ENCODE results near the gene GPHA2.

GPHA2 gene

GRCh38 chr11:64932324-64932723 is 3.4 kb downstream of the GPHA2 start:
- intact Hi-C loops (cut with DNase I) = no loop called here

GRCh38 chr11:64931290-64931689 is 4.4 kb downstream of the GPHA2 start:
- intact Hi-C loops (cut with DNase I) = no loop called here
- no peak for DNase-seq

More at GRCh38 chr11:64932324-64932723, 3.4 kb downstream of the GPHA2 start:
- no peak for DNase-seq

- no peak for DNase-seq
- intact Hi-C loops (cut with DNase I) = no loop called here
These were observed 5.4 kb downstream of the GPHA2 start for GRCh38 chr11:64930340-64930739.

DNA sequence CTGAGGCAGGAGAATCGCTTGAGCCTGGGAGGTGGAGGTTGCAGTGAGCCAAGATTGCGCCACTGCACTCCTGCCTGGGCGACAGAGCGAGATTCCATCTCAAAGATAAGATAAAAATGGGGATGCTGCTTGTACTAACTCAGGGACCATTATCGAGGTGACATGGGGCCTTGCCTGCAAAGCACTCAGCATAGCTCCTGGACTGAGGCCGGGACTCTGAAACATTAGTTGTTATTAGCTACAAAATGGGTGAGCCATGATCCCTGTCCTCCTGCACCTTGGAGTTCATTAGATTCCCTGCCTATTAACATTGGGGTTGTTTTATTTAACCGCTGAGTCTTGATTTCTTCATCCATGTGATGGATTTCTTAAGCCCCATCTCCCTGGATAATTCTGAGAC is 6.1 kb downstream of the GPHA2 start:
- intact Hi-C loops (cut with DNase I) = loop anchor here (10.0 kb wide), 1 partner anchor 185 kb away; the partner anchor contains the start of genes TM7SF2 and ZNHIT2
- no peak for DNase-seq

GRCh38 chr11:64928957-64929356 is 6.7 kb downstream of the GPHA2 start:
- DNase-seq = no peak
- intact Hi-C loops (cut with DNase I) = loop anchor here (10.0 kb wide), 1 partner anchor 186 kb away; the partner anchor contains the start of genes TM7SF2 and ZNHIT2

GRCh38 chr11:64926689-64927088 is 9.0 kb downstream of the GPHA2 start:
- DNase-seq = no peak
- intact Hi-C loops (cut with DNase I) = loop anchor here (10.0 kb wide), 1 partner anchor 188 kb away; the partner anchor contains the start of genes TM7SF2 and ZNHIT2

GRCh38 chr11:64925536-64926436 is 9.9 kb downstream of the GPHA2 start:
- DNase-seq = no peak
- intact Hi-C loops (cut with DNase I) = loop anchor here (10.0 kb wide), 1 partner anchor 189 kb away; the partner anchor contains the start of genes TM7SF2 and ZNHIT2

GRCh38 chr11:64924910-64925284 is 10.8 kb downstream of the GPHA2 start:
- DNase-seq = peak in 6 of 42 donors; percentile 19 to 54 (median 23)
- intact Hi-C loops (cut with DNase I) = loop anchor here (10.0 kb wide), 1 partner anchor 190 kb away; the partner anchor contains the start of genes TM7SF2 and ZNHIT2

DNA sequence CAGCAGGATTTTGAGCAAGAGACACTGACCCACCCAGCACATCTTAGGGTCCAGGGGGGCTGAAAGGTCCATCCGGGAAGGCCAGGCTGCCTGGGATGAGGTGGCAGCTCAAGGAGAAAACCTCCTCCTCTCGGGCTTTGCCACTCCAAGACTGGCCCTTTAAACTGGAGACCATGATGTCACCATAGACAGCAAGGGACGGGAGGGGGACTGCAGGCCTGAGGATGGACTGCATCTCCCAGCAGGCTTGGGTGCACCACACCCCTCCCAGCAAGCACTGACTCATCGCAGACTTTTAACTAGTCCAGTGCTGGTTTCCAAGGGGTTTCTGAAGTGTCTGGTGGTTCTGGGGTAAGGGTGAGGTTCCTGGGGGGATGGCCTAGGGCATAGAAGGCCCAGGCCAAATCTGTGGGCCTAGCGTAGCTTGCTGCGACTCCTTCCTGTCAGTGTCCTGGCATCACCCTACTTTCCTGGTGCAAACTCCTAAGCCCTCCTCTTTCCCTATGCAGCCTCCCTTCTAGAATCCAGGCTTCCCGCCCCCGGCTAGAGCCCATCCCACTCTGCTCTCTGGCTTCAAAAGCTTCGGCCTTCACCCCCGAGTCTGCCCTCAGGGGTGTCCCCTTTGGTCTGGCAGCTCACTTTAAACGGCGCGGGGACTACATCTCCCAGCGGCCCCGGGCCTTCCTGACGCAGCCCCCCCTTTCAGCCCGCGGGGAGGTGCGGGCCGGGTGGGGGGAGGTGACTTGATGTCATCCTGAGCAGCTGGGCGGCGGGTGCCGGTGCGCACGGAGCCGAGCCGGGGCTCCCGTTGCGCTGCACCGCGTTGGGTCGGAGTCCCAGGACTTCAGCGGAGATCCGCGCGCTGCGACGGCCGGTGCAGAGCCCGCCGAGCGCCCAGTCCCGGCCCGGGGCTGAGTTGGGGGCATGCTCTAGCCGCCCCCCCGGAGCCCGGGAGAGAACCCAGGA is 11.5 kb downstream of the GPHA2 start, which contains the start of gene PPP2R5B:
TSS of gene PPP2R5B (plus strand) at position 746 of the 966 bp plus-strand sequence. CDS start 1,046 bp downstream, outside the sequence.
- DNase-seq = peak; percentile 92 to 99 (median 97)
- intact Hi-C loops (cut with DNase I) = loop anchor here (10.0 kb wide), 1 partner anchor 191 kb away; the partner anchor contains the start of genes TM7SF2 and ZNHIT2

GRCh38 chr11:64923151-64923661 is 12.5 kb downstream of the GPHA2 start:
- no peak for DNase-seq

DNA sequence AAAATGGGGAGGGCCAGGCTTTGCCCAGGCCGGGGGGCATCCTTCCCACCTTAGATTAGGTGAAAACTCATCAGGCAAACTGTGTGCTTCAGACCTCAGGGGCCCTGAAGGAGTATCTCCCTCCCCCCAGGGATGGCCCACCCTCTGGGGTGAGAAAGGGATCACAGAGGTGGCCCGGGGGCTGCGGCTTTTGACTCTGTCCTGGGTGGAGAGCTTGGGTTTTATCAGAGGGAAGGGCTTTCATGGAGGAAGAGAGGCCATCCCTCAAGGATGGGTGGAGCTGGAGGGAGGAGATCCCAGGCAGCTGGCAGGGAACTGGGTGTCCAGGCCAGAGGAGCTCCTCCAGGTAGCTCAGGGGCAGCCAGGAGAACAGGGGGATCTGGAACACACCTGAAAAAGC is 14.3 kb downstream of the GPHA2 start:
- intact Hi-C loops (cut with DNase I) = loop anchor here (10.0 kb wide), 1 partner anchor 193 kb away; the partner anchor contains the start of genes TM7SF2 and ZNHIT2
- no peak for DNase-seq

More at GRCh38 chr11:64923151-64923661, 12.5 kb downstream of the GPHA2 start:
- intact Hi-C loops (cut with DNase I) = loop anchor here (10.0 kb wide), 1 partner anchor 192 kb away; the partner anchor contains the start of genes TM7SF2 and ZNHIT2

DNA sequence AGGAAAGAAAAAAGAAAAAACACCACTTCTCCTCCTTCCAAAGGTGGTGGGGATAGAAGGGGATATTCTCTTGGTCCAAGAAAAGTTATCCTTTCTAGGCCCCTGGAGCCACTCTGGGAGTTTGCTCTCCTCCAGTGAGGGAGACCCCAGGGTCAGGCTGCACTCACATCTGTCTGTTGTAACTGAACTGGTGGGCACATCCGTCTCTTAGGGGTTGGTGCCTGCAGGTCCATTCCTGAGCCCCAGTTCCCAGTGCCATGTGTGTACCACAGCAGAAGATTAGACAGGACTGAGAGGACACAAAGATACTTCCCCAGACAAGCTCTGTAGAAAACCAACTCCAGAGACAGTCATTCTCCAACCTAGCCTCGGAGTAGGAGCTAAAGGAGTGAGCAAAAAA is 15.6 kb downstream of the GPHA2 start:
- no peak for DNase-seq
- intact Hi-C loops (cut with DNase I) = loop anchor here (10.0 kb wide), 1 partner anchor 195 kb away; the partner anchor contains the start of genes TM7SF2 and ZNHIT2

- no peak for DNase-seq
- intact Hi-C loops (cut with DNase I) = loop anchor here (10.0 kb wide), 1 partner anchor 195 kb away; the partner anchor contains the start of genes TM7SF2 and ZNHIT2
These were observed 16.1 kb downstream of the GPHA2 start for GRCh38 chr11:64919627-64920026.

GRCh38 chr11:64918017-64918416 is 17.7 kb downstream of the GPHA2 start:
- intact Hi-C loops (cut with DNase I) = no loop called here
- DNase-seq = peak in 4 of 42 donors; percentile 18 to 55 (median 32)

DNA sequence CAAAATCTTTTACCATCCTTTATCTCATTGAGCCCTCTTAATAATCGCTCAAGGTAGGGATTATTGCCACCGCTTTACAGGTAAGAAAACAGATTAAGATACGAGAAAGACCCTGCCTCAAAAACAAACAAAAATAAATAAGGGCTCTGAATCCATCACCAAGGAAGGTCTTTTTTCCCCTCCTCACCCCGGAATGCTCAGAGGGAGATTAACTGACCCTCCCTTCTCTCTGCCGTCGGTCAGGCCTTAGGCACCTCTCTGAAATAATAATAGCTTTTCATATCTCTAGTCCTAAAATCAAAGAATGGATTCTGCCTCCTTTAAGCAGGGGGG is 18.1 kb downstream of the GPHA2 start:
- DNase-seq = no peak
- intact Hi-C loops (cut with DNase I) = loop anchor here (2.0 kb wide), 1 partner anchor 109 kb away; the partner anchor contains the start of gene SNX15

GRCh38 chr11:64916775-64917662 is 18.7 kb downstream of the GPHA2 start, which contains the start of gene ATG2A:
ATG2A (minus strand) TSS chr11:64917209; CDS start chr11:64917135, 74 bp downstream.
- DNase-seq = peak; percentile 95 to 100 (median 99)
- intact Hi-C loops (cut with DNase I) = loop anchor here (2.0 kb wide), 1 partner anchor 110 kb away; the partner anchor contains the start of gene SNX15

Measured in head of caudate nucleus (tissue), 42 donors.